Cardiac muscle cell (in vitro differentiated cells and primary cell): Measurements from ENCODE around the gene IFNL3. TPM values are rescaled to one million over a fixed set of nuclear protein-coding genes. Genes with fewer than 3 reads are reported as not detected.

ENCODE experiments used
- DNase-seq, 2 donors: peaks; one replicate each; pipeline versions ENCODE4 v3.0.0 to v3.0.0-alpha.2; 2010 to 2017; ENCODE audit warnings: low read depth in 1 of 2, low spot score in 1 of 2
- H3K27ac ChIP-seq: fragments of 200-600 bp; sonication (generic); 2 replicates; pipeline ENCODE4 v1.5.1; 2016
- H3K27me3 ChIP-seq: fragments of 200-600 bp; sonication (generic); 2 replicates; pipeline ENCODE4 v1.6.0; 2016; ENCODE audit warnings: control low read depth
- H3K36me3 ChIP-seq: fragments of 200-600 bp; sonication (generic); 2 replicates; pipeline ENCODE4 v1.5.1; 2016; ENCODE audit warnings: control low read depth
- H3K4me1 ChIP-seq: fragments of 200-600 bp; sonication (generic); 2 replicates; pipeline ENCODE4 v1.8.1; 2017; ENCODE audit warnings: low read depth, mild to moderate bottlenecking, mixed run types
- H3K4me3 ChIP-seq: fragments of 200-600 bp; sonication (generic); 2 replicates; pipeline ENCODE4 v1.5.1; 2016; ENCODE audit warnings: mild to moderate bottlenecking
- H3K9me3 ChIP-seq: fragments of 200-600 bp; sonication (generic); 2 replicates; pipeline ENCODE4 v1.5.1; 2017; ENCODE audit warnings: low read depth, mild to moderate bottlenecking, control low read depth
- CTCF ChIP-seq: IDR thresholded peaks from 2 replicates; pipeline ENCODE4 v1.5.1; 2012; ENCODE audit warnings: low read depth, mild to moderate bottlenecking, low read length
- polyA plus RNA-seq: library from polyadenylated mRNA; unstranded; fragments of >200 nt; fragmentation: Nextera tagmentation; extraction: Ambion mirVana; gene quantifications from 2 replicates; pipeline ENCODE4 v1.2.1, GENCODE V29; 2016
- total RNA-seq: library from RNA; depleted of rRNA; stranded (reverse); fragments of >200 nt; gene quantifications from 2 replicates; pipeline ENCODE4 v1.2.3, GENCODE V29; 2016

IFNL3 gene
- total and polyA plus RNA-seq, 2 experiments from 2014 or later, result not detected

DNA sequence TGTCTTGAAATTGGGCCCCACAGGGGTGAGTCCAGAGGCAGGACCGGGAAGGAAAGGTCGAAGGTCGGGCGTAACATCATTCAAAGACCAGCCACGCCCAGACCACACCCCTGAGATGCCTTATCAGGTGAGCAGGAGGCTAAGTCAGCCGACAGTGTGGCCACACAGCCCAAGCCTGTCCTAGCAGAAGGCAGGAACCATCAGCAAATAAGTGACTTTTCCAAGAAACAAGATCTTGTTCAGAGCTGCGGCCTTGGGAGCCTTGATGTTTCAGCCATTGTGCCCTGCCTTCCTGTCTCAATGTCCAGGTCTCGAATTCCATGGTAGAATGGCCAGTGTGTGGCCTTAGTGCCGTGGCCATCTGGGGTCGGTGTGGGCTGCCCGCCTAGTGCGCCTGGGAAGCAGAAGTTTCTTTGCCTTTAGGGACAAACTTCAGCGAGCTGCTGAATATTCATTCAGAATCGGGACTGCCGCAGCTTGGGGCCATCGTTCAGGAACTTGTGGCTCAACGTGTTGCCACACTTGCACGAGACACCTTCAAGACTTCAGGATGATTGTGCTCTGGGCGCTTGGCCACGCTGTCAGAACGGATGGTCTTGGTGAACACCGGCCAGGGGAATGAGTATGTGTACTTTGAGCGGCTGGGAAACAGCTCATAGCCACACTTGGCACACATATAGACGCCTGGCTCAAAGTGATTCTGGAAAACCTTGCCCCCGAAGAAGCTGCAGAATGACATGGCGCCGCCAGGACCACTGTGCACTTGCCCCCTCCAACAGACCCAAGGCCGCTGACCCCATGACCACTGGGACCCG is 9.9 kb upstream of the IFNL3 start:
- H3K27me3 ChIP-seq, result peaks cover 13% of the 10 kb centered on the region
- no peaks in the 10 kb centered on the region for H3K9me3 ChIP-seq
- H3K27ac ChIP-seq, result no peak overlapping the region
- H3K36me3 ChIP-seq, result no peaks in the 10 kb centered on the region
- no peak for TF ChIP-seq CTCF
- H3K4me1 ChIP-seq, result peaks cover 4% of the 10 kb centered on the region
- H3K4me3 ChIP-seq, result no peak overlapping the region
- no peak for DNase-seq

DNA sequence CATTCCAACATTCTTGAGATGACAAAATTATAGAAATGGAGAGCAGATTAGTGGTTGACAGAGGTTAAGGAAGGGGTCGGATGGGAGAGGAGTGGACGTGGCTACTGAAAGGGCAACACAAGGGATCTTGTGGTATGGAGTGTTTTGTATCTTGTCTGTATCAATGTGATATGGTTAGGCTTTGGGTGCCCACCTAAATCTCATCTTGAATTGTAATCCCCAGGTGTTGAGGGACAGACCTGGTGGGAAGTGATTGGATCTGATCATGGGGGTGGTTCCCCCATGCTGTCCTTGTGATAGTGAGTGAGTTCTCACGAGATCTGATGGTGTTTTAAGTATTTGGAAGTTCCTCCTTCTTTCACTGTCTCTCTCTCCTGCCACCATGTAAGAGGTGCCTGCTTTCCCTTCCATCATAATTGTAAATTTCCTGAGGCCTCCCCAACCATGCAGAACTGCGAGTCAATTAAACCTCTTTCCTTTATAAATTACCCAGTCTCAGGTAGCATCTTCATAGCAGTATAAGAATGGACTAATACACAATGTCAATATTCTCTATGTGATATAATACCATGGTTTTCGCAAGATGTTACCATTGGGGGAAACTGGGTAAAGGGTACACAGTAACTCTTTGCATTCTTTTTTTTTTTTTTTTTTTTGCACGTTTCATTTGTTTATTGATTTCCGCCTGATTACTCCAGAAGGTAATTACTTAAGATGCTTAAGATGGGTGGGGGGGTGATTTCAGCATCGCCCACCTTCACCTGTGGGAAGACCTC is 8.8 kb upstream of the IFNL3 start:
- TF ChIP-seq CTCF, result no peak
- H3K9me3 ChIP-seq, result no peaks in the 10 kb centered on the region
- H3K4me1 ChIP-seq, result peaks cover 3% of the 10 kb centered on the region
- H3K4me3 ChIP-seq, result no peak overlapping the region
- no peak for DNase-seq
- no peaks in the 10 kb centered on the region for H3K36me3 ChIP-seq
- peaks cover 24% of the 10 kb centered on the region for H3K27me3 ChIP-seq
- H3K27ac ChIP-seq, result no peak overlapping the region

- Histone ChIP-seq H3K27me3 (peaks cover 35% of the 10 kb centered on the region), H3K9me3 (no peaks in the 10 kb centered on the region), H3K36me3 (no peaks in the 10 kb centered on the region), H3K4me3 (no peak overlapping the region), H3K27ac (no peak overlapping the region), H3K4me1 (no peaks in the 10 kb centered on the region)
- TF ChIP-seq CTCF, result no peak
- no peak for DNase-seq
Measured at GRCh38 chr19:39252458-39252857, 7.7 kb upstream of the IFNL3 start.

DNA sequence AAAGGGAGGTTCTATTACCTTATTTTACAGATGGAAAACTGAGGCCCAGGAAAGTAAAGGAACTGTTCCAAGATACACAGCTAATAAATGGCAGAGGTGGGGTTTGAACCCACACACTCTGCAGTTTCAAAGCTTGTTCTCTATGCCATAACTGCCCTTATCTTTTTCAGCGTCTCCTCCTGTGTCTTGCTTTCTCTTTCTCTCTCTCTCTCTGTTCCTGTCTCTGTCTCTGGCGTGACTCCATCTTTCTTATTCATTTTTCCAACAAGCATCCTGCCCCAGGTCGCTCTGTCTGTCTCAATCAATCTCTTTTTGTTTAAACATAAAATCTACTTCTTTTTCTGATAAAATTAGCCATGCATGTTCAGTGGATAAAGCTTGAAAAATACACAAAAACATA is 7.0 kb upstream of the IFNL3 start:
- Histone ChIP-seq H3K4me1 (no peaks in the 10 kb centered on the region), H3K4me3 (no peak overlapping the region), H3K27me3 (peaks cover 41% of the 10 kb centered on the region), H3K27ac (no peak overlapping the region), H3K9me3 (no peaks in the 10 kb centered on the region), H3K36me3 (no peaks in the 10 kb centered on the region)
- TF ChIP-seq CTCF, result no peak
- DNase-seq, result no peak

GRCh38 chr19:39251081-39251480 is 6.3 kb upstream of the IFNL3 start:
- DNase-seq, result no peak
- TF ChIP-seq CTCF, result no peak
- Histone ChIP-seq H3K27me3 (peaks cover 43% of the 10 kb centered on the region), H3K4me3 (no peak overlapping the region), H3K9me3 (no peaks in the 10 kb centered on the region), H3K4me1 (no peaks in the 10 kb centered on the region), H3K36me3 (no peaks in the 10 kb centered on the region), H3K27ac (no peak overlapping the region)
